ENCODE results near the gene SHISAL1.

DNA sequence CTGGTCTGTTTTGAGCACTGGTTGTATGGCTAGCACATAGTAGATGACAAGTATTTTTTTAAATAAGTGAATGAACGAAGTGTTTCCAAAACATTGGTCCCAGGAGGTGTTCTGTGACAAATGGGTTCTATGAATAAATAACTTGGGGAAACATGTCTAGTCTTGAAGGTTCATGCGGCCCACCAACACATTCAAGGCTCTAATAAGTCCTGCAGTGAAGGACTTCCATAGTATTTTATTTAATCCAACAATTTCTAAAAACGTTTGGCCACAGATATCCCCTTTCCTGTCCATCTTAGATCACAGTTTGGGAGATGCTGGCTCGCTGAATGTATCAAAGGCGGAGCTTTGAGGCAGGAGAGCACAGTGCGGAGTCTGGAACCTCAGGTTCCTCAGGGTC, 109.5 kb downstream of the SHISAL1 start:
- TF ChIP-seq POLR2AphosphoS5 (IDR thresholded peaks at IDR 0.05; ENCODE audit: low read depth, low read length) (no peak), POLR2A (IDR thresholded peaks at IDR 0.05; ENCODE audit: low read depth, low read length) (no peak)
